HEK293T (cell line): ENCODE measurements around the gene ATIC.

Experiments
- CTCF ChIA-PET: fragments of 350-600 bp; formaldehyde crosslinking; extraction: SDS; loops from one replicate; lab custom pipeline; 2021; ENCODE audit warnings: antibody characterized with exemption, inconsistent platforms; lab: Yijun Ruan, JAX
- POLR2A ChIA-PET: fragments of 350-600 bp; formaldehyde crosslinking; extraction: SDS; loops from one replicate; lab custom pipeline; 2020; ENCODE audit warnings: antibody characterized with exemption, inconsistent platforms; lab: Yijun Ruan, JAX
- DNase-seq: peaks from one replicate; pipeline ENCODE4 v3.0.0; 2012; ENCODE audit warnings: mixed read lengths; ENCODE audit errors: extremely low spot score
- ARNT ChIP-seq: fragments of 450-650 bp; IDR thresholded peaks from 2 replicates; pipeline ENCODE4 v1.6.1; 2017; ENCODE audit warnings: mild to moderate bottlenecking
- BHLHE40 ChIP-seq: fragments of 450-650 bp; IDR thresholded peaks from 2 replicates; pipeline ENCODE4 v1.6.1; 2016; ENCODE audit warnings: mild to moderate bottlenecking, moderate library complexity, borderline replicate concordance
- CTBP1 ChIP-seq: fragments of 450-650 bp; IDR thresholded peaks from 2 replicates; pipeline ENCODE4 v1.6.1; 2016; ENCODE audit warnings: borderline replicate concordance
- ELF4 ChIP-seq: fragments of 450-650 bp; IDR thresholded peaks from 2 replicates; pipeline ENCODE4 v1.6.1; 2017; ENCODE audit warnings: antibody characterized with exemption
- FOXA1 ChIP-seq: fragments of 450-650 bp; IDR thresholded peaks from 2 replicates; pipeline ENCODE4 v1.6.1; 2016; ENCODE audit warnings: mild to moderate bottlenecking
- FOXK2 ChIP-seq: fragments of 450-650 bp; IDR thresholded peaks from 2 replicates; pipeline ENCODE4 v1.6.1; 2016; ENCODE audit warnings: mild to moderate bottlenecking
- FOXM1 ChIP-seq: fragments of 450-650 bp; IDR thresholded peaks from 2 replicates; pipeline ENCODE4 v1.6.1; 2017; ENCODE audit warnings: mild to moderate bottlenecking, borderline replicate concordance
- HDGF ChIP-seq: fragments of 450-650 bp; IDR thresholded peaks from 2 replicates; pipeline ENCODE4 v1.6.1; 2017; ENCODE audit warnings: antibody characterized with exemption, borderline replicate concordance
- L3MBTL2 ChIP-seq: fragments of 450-650 bp; conservative IDR thresholded peaks from 2 replicates; pipeline ENCODE4 v1.6.1; 2016; ENCODE audit warnings: mild to moderate bottlenecking
- LEF1 ChIP-seq: fragments of 450-650 bp; IDR thresholded peaks from 2 replicates; pipeline ENCODE4 v1.6.1; 2017; ENCODE audit warnings: mild to moderate bottlenecking, borderline replicate concordance
- NFRKB ChIP-seq: fragments of 450-650 bp; IDR thresholded peaks from 2 replicates; pipeline ENCODE4 v1.6.1; 2016; ENCODE audit warnings: mild to moderate bottlenecking, moderate library complexity
- SP1 ChIP-seq: fragments of 450-650 bp; IDR thresholded peaks from 2 replicates; pipeline ENCODE4 v1.6.1; 2017
- SUZ12 ChIP-seq: fragments of 450-650 bp; IDR thresholded peaks from 2 replicates; pipeline ENCODE4 v1.6.1; 2016; ENCODE audit warnings: mild to moderate bottlenecking
- TARDBP ChIP-seq: fragments of 450-650 bp; IDR thresholded peaks from 2 replicates; pipeline ENCODE4 v1.6.1; 2016
- ZNF384 ChIP-seq: fragments of 450-650 bp; IDR thresholded peaks from 2 replicates; pipeline ENCODE4 v1.6.1; 2016
- TF ChIP-seq, protein P1 (sequence below): fragments of 450-650 bp; IDR thresholded peaks from 2 replicates; pipeline ENCODE4 v1.6.1; 2016

ATIC gene

DNA sequence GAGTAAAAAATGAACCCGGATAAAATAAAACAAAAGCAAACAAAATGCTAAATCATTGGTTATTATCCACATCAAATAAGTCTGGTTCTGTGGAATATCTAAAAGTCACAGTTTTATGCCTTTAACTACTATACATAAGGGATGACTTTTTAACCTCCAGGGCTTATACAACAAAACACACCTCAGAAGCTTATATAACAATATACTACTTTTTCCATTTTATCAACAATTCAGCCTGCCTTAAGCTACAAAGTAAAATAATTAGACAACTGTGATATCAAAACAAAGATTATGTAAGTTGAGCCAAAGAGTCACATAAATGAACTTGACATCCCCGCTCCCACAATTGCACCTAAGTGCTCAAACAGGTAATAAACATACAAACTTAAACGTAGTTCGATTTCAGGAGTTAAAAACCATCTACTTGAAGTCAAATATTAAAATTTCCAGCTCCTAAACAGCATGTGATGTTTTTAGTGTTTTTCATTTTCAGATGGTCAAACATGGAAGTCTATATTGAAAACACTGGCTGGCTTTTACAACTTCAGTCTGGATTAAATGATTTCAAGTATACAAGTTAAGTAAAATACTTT is 54.7 kb downstream of the ATIC start:
- ChIA-PET POLR2A (no interaction called here), CTCF (no interaction called here)
- no peak for DNase-seq
- TF ChIP-seq CTBP1 (no peak), ELF4 (no peak), NFRKB (no peak), LEF1 (no peak), HDGF (no peak), L3MBTL2 (no peak), ARNT (no peak), FOXK2 (no peak), FOXM1 (no peak), BHLHE40 (no peak), TARDBP (no peak), SUZ12 (no peak), FOXA1 (no peak)
- TF ChIP-seq, protein P1, sequence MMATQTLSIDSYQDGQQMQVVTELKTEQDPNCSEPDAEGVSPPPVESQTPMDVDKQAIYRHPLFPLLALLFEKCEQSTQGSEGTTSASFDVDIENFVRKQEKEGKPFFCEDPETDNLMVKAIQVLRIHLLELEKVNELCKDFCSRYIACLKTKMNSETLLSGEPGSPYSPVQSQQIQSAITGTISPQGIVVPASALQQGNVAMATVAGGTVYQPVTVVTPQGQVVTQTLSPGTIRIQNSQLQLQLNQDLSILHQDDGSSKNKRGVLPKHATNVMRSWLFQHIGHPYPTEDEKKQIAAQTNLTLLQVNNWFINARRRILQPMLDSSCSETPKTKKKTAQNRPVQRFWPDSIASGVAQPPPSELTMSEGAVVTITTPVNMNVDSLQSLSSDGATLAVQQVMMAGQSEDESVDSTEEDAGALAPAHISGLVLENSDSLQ = no peak

DNA sequence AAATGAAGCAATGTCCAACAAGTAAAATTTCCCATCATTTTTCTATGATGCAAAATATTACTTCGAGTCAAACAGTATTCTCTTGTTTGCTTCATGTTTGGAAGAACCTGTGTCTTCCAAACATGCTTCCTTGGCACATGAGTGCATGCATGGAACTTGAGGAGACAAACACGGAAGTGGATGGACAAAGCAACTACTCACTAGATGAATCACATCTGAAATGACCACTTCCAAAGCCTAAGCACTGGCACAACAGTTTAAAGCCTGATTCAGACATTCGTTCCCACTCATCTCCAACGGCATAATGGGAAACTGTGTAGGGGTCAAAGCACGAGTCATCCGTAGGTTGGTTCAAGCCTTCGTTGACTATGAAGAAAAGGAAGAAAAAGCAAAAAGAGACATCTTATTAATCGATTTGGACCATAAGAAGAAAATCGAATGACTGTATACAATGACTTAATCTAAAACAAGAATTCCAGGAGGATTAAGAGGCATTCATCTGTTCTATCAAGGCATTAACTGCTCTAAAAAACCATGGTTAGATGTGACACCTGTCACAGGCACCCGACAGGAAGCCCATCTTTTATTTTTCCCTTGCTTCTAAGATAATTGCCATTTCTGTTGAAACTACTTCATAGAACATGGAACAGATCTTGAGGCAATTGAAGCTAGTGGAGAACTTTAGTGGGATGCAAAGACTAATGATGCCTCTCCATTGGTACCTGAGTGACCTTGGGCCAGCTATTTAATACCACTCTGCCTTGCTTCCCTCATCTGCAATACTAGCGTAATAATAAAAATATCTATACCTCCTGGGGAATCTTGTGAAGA is 56.0 kb downstream of the ATIC start:
- POLR2A ChIA-PET = no interaction called here
- DNase-seq = no peak
- TF ChIP-seq LEF1 (no peak), TARDBP (no peak), CTBP1 (no peak), FOXK2 (no peak), SP1 (no peak)
- CTCF ChIA-PET = interaction anchor here (0.6 kb wide), 1 partner anchor 11 kb away, joined by 3 read pairs; no protein-coding TSS in a partner anchor

DNA sequence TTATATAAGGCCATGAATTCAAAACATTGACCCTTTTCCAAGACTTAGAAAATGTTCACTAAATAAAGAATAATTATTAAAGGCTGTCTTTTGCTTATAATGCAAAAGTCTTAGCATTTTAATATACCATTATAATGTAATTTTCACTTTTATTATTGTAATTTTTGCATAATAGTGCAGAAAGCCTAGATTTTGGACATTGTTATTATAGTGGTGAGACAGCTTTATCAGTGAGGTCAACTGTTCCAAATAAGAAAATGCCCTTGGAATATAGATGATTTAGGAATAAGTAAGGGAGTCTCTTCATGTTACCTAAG is 56.6 kb downstream of the ATIC start:
- ChIA-PET POLR2A (no interaction called here), CTCF (interaction anchor here (0.6 kb wide), 1 partner anchor 11 kb away, joined by 3 read pairs; no protein-coding TSS in a partner anchor)
- TF ChIP-seq HDGF (no peak), SP1 (no peak), BHLHE40 (no peak), ELF4 (no peak), ARNT (no peak), FOXA1 (no peak), FOXK2 (no peak), L3MBTL2 (no peak), LEF1 (no peak), SUZ12 (no peak), NFRKB (no peak)
- TF ChIP-seq, protein P1 = no peak
- DNase-seq = no peak

DNA sequence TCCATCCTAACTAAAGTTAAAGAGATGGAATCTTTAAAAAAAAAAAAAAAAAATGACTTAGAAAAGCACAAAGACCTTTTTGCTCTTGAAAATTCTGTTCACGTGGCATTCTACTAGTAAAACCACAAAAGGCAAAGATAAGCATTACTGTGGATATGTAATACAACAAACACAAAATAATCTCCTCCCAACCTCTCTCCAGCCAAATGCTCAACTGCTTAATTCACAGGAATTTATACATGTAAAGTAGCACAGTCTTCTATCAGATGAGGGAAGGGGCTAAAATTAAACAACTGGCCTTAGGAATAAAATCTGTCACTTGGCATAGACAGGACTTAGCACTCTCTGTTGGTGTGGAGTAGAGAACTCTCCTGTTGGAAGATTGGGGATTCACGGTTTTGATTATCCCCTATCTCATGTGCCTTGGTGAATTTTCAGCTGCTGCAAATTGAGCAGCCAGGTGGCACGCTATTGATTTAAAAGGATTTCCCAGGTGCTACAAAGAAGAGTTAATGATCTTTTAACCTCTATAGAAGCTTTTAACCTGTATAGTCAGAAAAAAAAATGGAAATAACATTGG is 57.4 kb downstream of the ATIC start:
- no peak for TF ChIP-seq CTBP1
- TF ChIP-seq LEF1 = no peak
- TF ChIP-seq, protein P1 = no peak
- TF ChIP-seq TARDBP = no peak
- no peak for TF ChIP-seq ARNT
- no peak for TF ChIP-seq FOXK2
- TF ChIP-seq FOXA1 = no peak
- TF ChIP-seq SUZ12 = no peak
- no peak for TF ChIP-seq HDGF
- TF ChIP-seq ELF4 = no peak
- TF ChIP-seq BHLHE40 = no peak
- TF ChIP-seq ZNF384 = no peak
- TF ChIP-seq NFRKB = no peak
- TF ChIP-seq FOXM1 = no peak
- no peak for TF ChIP-seq SP1
- no peak for TF ChIP-seq L3MBTL2
- POLR2A ChIA-PET = no interaction called here
- no peak for DNase-seq
- CTCF ChIA-PET = no interaction called here

DNA sequence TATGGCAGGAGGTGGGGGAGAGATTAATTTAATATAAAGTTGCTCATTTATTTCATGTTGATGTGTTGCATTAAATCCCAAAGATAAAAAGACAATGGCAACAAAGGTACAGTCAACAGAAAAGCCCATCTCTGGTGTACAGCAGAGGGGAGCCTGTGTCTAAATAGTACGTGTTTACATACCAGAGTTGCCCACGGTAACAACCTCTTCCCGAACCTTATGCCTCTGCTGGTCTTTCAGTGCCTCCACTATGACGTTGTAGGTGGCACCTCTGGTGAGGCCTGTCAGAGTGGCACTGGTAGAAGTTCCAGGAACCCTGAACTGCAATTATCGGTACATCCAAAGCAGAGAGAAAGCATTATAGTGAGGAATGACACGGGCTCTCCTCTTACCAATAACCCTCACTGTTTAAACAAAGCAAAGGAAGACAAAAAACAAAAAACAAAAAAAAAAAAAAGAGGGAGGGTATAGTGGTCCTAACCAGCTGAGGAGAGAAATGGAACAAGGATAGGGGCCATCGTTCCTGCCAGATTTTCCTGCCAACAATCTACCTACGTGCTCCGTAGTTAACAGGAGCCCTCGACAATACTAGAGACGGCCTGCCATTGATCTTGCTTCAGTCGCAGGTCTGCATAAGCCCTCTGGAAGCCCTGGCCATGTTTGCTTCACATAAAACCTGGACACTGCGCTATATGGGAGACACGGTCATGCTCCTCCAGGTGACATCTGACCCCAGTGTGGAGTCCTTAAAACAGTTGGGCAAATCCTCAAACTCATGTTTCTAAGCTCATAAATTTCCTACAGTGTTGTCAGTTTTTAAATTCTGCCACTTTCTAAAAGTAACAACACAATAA is 58.5 kb downstream of the ATIC start:
- DNase-seq = no peak
- ChIA-PET POLR2A (no interaction called here), CTCF (no interaction called here)
- no peak for TF ChIP-seq ARNT
- TF ChIP-seq ELF4 = no peak
- TF ChIP-seq HDGF = no peak
- TF ChIP-seq BHLHE40 = no peak
- no peak for TF ChIP-seq LEF1
- no peak for TF ChIP-seq FOXM1
- TF ChIP-seq TARDBP = no peak
- TF ChIP-seq SUZ12 = no peak
